ENCODE data around the gene CNGB1.

DNA sequence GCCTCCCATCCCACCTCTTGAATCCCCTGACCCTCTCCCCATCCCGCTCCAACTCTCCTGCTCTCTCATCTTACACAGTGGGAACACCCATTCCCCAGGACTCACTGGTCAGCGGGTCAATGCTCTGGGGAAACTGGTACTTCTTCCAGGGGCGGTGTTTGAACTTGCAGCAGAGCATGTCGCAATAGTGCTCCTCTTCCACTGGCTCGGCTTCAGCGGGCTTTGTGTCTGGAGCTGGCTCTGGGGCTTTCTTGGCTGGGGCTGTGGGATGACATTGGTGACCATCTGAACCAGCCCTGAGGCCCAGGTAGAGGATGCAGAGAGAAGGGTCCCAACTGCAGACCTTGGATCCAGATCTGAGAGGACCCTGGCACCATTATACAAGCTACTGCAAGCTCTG lies 51.9 kb downstream of the CNGB1 start:
- TF ChIP-seq RAD21 (conservative IDR thresholded peaks at IDR 0.05) (no peak), SMC3 (conservative IDR thresholded peaks at IDR 0.05; ENCODE audit: poor library complexity) (no peak), EZH2 (IDR thresholded peaks at IDR 0.05; ENCODE audit: borderline replicate concordance, insufficient read depth, low read length, poor library complexity, severe bottlenecking) (no peak)
- TF ChIP-seq, protein P1, sequence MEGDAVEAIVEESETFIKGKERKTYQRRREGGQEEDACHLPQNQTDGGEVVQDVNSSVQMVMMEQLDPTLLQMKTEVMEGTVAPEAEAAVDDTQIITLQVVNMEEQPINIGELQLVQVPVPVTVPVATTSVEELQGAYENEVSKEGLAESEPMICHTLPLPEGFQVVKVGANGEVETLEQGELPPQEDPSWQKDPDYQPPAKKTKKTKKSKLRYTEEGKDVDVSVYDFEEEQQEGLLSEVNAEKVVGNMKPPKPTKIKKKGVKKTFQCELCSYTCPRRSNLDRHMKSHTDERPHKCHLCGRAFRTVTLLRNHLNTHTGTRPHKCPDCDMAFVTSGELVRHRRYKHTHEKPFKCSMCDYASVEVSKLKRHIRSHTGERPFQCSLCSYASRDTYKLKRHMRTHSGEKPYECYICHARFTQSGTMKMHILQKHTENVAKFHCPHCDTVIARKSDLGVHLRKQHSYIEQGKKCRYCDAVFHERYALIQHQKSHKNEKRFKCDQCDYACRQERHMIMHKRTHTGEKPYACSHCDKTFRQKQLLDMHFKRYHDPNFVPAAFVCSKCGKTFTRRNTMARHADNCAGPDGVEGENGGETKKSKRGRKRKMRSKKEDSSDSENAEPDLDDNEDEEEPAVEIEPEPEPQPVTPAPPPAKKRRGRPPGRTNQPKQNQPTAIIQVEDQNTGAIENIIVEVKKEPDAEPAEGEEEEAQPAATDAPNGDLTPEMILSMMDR (IDR thresholded peaks at IDR 0.05; ENCODE audit: poor library complexity, severe bottlenecking) = no peak

Measured in neural cell (in vitro differentiated cells).